Brain pericyte (primary cell): ENCODE measurements around the gene C5AR2.
"Not testable (repeated sequence)": the region's sequence is repeated elsewhere in the genome, so short reads cannot be mapped to it uniquely, and the experiment has no call there.

ENCODE experiments used
- DNase-seq: peaks from one replicate; pipeline ENCODE4 v3.0.0-alpha.2; 2012; ENCODE audit warnings: low read depth, low spot score

C5AR2 gene

DNA sequence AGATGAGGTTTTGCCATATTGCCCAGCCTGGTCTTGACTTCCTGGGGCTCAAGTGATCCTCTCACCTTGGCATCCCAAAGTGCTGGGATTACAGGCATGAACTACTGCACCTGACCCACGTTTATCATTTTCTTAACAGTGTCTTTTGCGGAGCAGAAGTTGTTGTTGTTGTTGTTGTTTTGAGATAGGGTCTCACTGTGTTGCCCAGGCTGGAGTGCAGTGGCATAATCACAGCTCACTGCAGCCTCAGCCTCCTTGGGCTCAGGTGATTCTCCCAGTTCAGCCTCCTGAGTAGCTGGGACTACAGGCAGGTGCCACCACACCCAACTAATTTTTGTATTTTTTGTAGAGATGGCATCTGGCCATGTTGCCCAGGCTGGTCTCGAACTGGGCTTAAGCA is 55.6 kb downstream of the C5AR2 start:
- not testable (repeated sequence) for DNase-seq

DNA sequence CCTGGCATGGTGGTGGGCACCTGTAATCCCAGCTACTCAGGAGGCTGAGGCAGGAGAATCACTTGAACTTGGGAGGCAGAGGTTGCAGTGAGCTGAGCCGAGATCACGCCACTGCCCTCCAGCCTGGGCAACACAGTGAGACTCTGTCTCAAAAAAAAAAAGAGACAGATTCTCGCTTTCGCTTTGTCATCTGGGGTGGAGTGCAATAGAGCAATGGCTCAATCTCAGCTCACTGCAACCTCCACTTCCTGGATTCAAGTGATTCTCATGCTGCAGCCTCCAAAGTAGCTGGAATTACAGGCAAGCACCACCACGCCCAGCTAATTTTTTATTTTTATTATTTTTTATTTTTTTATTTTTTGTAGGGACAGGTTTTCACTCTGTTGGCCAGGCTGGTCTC is 56.7 kb downstream of the C5AR2 start:
- not testable (repeated sequence) for DNase-seq

DNA sequence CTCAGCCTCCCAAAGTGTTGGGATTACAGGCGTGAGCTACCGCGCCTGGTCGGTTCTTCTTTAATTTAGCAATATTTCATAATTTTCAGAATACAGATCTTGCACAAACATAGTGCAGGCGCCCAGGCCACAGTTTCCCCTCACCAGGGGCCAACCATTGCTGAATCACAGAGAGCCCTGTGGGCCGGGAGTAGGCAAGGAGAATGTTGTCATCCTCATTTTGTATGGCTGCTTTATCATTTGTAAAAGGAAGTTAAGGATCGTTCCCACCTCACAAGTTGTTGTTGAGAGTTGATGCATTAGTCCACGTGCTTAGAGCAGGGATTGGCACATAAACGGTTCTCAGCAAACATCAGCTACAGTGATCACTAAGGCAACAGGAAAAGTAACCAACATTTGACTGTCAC is 57.2 kb downstream of the C5AR2 start:
- DNase-seq = no peak

DNA sequence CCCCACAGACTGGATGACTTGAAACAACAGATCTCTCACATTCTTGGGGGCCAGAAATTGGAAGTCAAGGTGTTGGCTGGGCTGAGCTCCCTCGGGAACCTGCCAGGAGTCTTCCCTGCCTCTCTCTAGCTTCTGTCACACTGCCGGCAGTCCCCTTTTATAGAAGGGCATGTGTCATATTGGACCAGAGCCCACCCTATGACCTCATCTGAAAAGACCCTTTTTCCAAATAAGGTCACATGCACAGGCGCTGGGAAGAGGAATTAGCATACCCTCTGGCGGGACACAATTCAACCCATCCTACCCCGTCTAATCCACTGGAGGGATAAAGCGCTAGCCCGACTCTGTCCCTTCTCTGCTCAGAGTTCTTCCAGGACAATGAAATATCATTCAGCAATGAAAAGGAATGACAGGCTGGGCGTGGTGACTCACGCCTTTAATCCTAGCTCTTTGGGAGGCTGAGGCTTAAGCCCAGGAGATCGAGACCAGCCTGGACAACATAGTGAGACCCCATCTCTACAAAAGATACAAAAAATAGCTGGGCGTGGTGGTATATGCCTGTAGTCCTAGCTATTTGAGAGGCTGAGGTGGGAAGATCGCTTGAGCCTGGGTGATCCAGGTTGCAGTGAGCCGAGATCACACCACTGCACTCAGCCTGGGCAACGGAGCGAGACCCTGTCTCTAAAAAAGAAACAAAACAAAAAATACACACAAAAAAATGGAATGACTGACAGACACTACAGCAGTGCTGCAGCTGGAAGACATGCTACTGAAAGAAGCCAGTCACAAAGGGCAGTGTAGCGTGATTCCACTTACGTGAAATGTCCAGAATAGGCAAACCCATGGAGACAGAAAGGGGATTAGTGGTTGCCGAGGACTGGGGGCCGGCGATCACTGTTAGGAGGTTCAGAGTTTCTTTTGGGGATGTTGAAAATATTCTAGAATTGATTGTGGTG is 58.8 kb downstream of the C5AR2 start:
- DNase-seq = no peak

DNA sequence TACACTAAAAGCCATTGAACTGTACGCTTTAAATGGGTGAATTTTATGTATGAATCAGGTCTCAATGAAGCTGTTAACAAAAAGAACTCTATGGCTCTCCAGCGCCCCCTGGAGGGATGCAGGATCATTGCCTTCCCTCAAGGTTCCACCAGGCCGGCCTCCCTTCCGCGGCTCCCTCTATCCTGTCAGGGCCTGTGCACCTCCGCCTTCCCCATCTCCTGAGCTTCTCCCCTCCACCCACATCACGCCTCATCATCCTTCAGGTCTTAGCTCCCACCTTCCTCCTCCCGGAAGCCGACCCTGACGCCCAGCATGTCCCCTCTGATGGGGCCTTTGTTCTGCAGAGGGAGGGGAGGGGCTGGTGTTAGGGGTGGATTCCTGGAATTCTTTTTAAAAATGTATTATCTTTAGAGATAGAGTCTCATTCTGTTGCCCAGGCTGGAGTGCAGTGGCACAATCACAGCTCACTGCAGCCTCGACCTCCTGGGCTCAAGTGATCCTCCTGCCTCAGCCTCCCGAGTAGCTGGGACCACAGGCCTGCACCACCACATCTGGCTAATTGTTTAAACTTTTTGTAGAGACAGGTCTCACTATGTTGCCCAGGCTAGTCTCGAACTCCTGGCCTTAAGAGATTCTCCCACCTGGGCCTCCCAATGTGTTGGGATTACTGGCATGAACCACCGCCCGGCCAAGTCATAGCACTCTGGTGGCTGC is 59.7 kb downstream of the C5AR2 start:
- no peak for DNase-seq
